Measurements from ENCODE around the gene GRB10.

The GRB10 gene

DNA sequence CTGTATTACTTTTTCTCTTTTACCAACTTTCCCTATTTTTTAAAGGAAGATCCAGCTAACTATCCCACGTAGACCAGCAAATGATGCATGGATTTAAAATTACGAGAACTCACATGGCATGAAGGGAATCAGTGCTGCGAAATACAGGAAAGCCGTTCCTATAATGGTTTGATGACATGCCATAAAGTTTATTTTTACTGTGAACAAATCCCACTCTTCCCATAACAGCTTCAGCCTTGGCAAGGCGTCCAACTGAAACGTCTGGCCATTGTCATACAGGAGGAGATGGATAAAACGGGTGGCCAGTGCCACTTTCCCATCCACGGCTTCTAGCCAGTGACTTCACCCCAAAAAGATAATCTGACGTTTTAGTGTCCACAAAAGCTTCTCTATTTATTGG lies 111.3 kb downstream of the GRB10 start:
- no peak for TF ChIP-seq POLR2AphosphoS5 (IDR thresholded peaks at IDR 0.05; ENCODE audit: low read depth, low read length)
- no peak for TF ChIP-seq POLR2A (IDR thresholded peaks at IDR 0.05; ENCODE audit: low read depth, low read length)
- no peak for TF ChIP-seq TAF1 (IDR thresholded peaks at IDR 0.05; ENCODE audit: borderline replicate concordance, low read depth, low read length)
- FAIRE-seq: no peak
- no peak for DNase-seq (ENCODE audit: insufficient read length)

DNA sequence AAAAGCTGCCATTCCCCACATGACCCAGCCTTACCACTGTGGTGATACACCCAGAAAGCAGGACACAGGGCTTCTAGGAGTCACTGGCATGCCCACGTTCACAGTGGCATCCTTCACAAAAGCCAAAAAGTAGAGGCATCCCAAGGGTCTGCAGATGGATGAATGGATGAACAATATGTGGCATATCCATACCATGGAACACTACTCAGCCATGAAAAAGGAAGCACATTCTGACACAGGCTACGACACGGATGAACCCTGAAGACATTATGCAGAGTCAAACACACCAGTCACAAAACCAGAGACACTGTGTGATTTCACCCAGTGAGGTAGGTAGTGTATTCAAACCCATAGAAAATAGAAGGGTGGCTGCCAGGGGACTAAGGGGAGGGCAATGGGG lies 112.8 kb downstream of the GRB10 start:
- FAIRE-seq: no peak
- TF ChIP-seq TAF1 (IDR thresholded peaks at IDR 0.05; ENCODE audit: borderline replicate concordance, low read depth, low read length) (no peak), POLR2AphosphoS5 (IDR thresholded peaks at IDR 0.05; ENCODE audit: low read depth, low read length) (no peak), POLR2A (IDR thresholded peaks at IDR 0.05; ENCODE audit: low read depth, low read length) (no peak)

DNA sequence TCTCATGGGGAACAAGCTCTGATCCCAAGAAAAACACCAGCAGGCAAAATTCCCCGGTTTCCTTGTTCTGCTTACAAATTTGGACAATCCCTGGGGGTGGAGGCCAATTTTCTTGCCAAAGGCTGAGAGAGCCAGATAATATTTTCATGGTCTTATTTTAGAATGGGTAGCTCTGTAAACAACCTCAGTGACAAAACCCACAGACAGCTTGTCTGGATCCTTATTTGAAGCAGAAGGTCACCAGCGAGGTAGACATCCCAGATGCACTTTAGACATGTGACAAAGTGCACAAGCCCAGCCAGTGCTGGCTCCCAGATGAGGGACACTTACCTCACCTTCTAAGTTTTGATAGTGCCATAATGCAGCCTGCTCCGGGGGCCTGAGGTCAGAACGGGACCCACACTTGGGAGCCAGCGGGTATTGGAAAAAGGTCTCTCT lies 114.9 kb downstream of the GRB10 start:
- FAIRE-seq: no peak
- no peak for TF ChIP-seq POLR2A (IDR thresholded peaks at IDR 0.05; ENCODE audit: low read depth, low read length)
- no peak for TF ChIP-seq TAF1 (IDR thresholded peaks at IDR 0.05; ENCODE audit: borderline replicate concordance, low read depth, low read length)
- no peak for TF ChIP-seq POLR2AphosphoS5 (IDR thresholded peaks at IDR 0.05; ENCODE audit: low read depth, low read length)
- DNase-seq (ENCODE audit: insufficient read length): no peak

More for the DNA sequence above, 112.8 kb downstream of the GRB10 start:
- no peak for DNase-seq (ENCODE audit: insufficient read length)

DNA sequence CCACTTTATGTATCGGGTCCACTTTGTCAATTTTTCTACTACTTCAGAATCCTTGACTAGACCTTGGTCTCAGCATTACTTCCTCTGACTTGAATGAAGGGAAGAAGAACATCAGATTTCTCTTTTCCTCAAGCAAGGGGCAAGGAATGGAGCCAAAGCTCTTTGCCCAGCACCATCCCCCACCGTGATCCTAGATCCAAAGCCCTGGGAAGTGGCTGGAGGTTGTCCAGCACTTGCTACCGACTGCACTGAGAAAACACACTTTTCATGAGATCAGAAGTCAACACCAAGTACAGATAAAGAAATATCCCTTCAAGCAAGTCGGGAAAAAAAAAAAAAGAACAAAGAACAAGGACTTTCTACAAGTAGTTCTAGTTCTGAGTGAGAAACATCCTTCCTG lies 115.4 kb downstream of the GRB10 start:
- TF ChIP-seq POLR2AphosphoS5 (IDR thresholded peaks at IDR 0.05; ENCODE audit: low read depth, low read length): no peak
- no peak for TF ChIP-seq TAF1 (IDR thresholded peaks at IDR 0.05; ENCODE audit: borderline replicate concordance, low read depth, low read length)
- no peak for TF ChIP-seq POLR2A (IDR thresholded peaks at IDR 0.05; ENCODE audit: low read depth, low read length)
- DNase-seq (ENCODE audit: insufficient read length) (no peak), FAIRE-seq (no peak)

DNA sequence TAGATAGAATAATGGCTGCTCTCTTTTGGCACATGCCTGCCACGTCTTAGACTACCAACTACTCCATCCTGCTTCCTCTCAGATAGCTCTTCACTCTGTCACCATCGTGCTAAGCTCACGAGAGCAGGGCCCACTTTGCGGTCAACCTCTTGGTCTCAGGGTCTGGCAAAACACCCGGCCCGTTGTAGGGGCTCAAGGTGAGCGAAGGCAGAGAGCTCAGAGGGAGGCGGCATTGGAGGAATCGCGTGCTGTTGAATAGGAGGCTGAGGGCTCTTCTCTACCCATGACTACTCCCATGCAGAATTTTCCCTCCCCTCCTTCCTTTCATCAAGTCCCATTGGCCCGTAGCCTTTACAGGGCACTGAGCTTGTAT lies 116.6 kb downstream of the GRB10 start:
- FAIRE-seq: no peak
- TF ChIP-seq POLR2AphosphoS5 (IDR thresholded peaks at IDR 0.05; ENCODE audit: low read depth, low read length) (no peak), TAF1 (IDR thresholded peaks at IDR 0.05; ENCODE audit: borderline replicate concordance, low read depth, low read length) (no peak), POLR2A (IDR thresholded peaks at IDR 0.05; ENCODE audit: low read depth, low read length) (no peak)
- DNase-seq (ENCODE audit: insufficient read length): no peak

DNA sequence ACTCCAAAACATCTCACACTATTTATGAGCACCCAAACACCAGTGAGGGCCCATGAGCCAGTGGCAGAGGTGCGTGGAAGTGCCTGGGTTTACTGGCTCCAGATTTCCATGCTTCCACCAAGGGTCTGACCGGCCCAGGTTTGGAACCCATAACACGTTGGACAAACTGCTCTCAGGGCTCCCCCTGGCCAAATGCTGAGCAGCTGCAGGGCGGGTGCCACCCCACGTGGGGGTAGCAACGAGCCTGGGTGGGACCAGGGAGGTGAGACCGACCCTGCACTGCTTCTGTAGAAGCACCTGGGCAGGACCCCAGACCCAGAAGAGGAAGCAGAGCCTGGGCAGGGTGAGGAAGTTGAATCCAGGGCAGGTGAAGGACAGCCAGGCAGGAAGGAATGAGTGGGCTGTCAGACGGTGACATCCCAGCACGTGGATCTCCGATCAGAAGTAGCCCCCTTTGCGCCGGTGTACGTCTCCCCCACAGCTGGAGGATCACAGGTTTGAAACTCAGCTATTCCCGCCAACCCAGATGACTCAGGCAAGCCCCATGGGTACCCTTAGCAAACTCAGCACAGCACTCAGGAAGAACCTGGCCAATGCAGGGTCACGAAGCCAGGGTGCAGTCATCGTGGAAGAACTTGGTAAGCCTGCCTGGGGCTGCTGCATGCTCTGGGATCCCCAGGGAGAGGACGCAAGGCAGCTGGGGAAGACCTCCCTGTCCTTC lies 117.1 kb downstream of the GRB10 start:
- no peak for FAIRE-seq
- no peak for DNase-seq (ENCODE audit: insufficient read length)
- TF ChIP-seq POLR2AphosphoS5 (IDR thresholded peaks at IDR 0.05; ENCODE audit: low read depth, low read length): no peak
- no peak for TF ChIP-seq TAF1 (IDR thresholded peaks at IDR 0.05; ENCODE audit: borderline replicate concordance, low read depth, low read length)
- no peak for TF ChIP-seq POLR2A (IDR thresholded peaks at IDR 0.05; ENCODE audit: low read depth, low read length)

DNA sequence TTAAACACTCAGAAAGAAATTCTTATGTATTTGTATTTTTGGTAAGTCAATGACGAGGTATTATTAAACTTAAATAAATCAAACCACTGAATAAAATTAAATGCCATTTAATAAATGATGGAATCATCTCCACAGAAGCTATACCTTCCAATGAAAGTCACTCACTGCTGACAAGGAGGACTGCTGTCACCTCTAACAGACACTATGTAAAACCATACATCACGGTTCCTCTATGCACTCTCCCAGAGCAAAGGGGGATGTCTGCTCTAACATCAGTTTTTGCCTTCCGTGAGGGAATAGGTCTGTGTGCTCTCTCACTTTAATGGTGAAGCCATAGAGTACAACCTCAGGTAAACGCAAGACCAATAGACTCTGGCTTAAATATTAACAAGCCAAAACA lies 117.8 kb downstream of the GRB10 start:
- FAIRE-seq (peak; percentile 42), DNase-seq (ENCODE audit: insufficient read length) (no peak)
- TF ChIP-seq POLR2AphosphoS5 (IDR thresholded peaks at IDR 0.05; ENCODE audit: low read depth, low read length) (no peak), POLR2A (IDR thresholded peaks at IDR 0.05; ENCODE audit: low read depth, low read length) (no peak), TAF1 (IDR thresholded peaks at IDR 0.05; ENCODE audit: borderline replicate concordance, low read depth, low read length) (no peak)

DNA sequence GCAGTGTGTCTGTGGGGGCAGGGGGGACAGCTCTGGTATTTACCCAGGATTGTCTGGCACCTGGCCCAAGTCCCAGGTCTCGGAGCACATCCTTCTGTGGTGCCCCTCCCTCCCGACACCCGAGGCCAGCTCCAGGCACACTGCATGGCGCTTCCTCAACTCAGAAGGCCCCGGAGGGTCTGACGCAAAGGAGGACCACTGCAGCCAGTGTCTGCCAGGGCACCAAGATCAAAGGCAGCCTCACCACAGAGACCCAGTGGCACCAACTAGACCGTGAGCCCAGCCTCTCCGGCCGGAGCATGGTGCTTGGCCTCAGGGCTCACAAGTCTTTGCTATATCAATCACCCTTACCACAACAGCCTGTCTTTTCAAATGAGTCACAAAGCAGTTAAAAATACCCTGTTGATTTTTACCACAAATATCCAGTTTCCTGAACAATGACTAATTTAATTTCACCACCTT lies 118.2 kb downstream of the GRB10 start:
- FAIRE-seq (peak; percentile 73), DNase-seq (ENCODE audit: insufficient read length) (peak; percentile 41)
- TF ChIP-seq POLR2AphosphoS5 (IDR thresholded peaks at IDR 0.05; ENCODE audit: low read depth, low read length): no peak
- no peak for TF ChIP-seq TAF1 (IDR thresholded peaks at IDR 0.05; ENCODE audit: borderline replicate concordance, low read depth, low read length)
- no peak for TF ChIP-seq POLR2A (IDR thresholded peaks at IDR 0.05; ENCODE audit: low read depth, low read length)

DNA sequence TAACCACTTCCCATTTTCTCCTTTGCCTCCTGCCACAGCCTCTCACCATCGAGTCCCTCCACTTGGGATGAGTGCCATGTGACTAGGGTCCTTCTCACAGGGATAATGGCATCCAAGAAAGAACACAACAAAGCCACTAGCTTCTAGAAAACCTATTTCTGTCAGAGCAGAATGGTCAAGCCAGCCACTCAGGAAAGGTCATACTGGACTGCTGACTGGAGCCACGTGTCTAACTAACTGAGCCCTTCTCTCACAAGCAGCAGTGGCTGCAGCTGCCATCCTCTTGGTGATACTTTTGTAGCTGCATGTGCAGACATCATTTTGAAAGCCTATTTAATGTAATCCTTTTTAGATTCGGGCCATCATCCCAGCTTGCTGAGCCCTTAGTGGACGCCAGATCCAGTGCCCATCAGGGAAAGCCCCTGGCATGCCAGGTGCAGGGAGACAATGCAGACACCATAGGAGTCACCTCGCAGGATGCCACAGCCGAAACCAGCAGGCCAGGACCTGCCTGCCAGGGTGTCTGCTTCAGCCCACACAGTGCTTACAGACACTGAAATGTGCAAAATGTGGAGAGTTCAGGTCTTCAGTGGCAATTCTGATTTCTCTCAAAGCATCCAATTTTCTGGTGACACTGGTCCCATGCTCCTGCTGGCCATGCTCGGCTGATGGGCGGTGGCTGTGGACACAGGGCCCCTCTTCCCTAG lies 119.1 kb downstream of the GRB10 start:
- TF ChIP-seq POLR2AphosphoS5 (IDR thresholded peaks at IDR 0.05; ENCODE audit: low read depth, low read length): no peak
- no peak for TF ChIP-seq TAF1 (IDR thresholded peaks at IDR 0.05; ENCODE audit: borderline replicate concordance, low read depth, low read length)
- no peak for TF ChIP-seq POLR2A (IDR thresholded peaks at IDR 0.05; ENCODE audit: low read depth, low read length)
- FAIRE-seq: no peak
- no peak for DNase-seq (ENCODE audit: insufficient read length)

DNA sequence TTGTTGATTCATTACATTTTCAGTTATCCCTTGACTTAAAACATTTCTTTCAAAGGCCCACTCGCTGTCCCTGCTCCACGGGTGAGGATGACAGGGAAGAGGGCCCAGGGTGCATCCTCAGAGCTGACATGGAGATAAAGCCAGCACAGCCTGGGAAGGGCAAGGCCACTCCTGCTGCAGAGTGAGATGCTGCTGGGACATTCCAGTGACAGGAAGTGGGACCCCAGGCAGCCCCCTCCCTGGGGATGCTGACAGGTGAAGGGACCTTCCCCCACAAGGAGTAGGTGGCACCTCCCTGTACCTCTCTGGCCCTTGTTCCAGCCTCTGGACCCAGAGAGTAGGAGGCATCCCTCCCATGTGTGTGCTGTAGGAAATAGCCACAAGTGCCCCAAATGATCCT lies 119.7 kb downstream of the GRB10 start:
- FAIRE-seq: no peak
- no peak for DNase-seq (ENCODE audit: insufficient read length)
- no peak for TF ChIP-seq TAF1 (IDR thresholded peaks at IDR 0.05; ENCODE audit: borderline replicate concordance, low read depth, low read length)
- TF ChIP-seq POLR2A (IDR thresholded peaks at IDR 0.05; ENCODE audit: low read depth, low read length): no peak
- TF ChIP-seq POLR2AphosphoS5 (IDR thresholded peaks at IDR 0.05; ENCODE audit: low read depth, low read length): no peak

DNA sequence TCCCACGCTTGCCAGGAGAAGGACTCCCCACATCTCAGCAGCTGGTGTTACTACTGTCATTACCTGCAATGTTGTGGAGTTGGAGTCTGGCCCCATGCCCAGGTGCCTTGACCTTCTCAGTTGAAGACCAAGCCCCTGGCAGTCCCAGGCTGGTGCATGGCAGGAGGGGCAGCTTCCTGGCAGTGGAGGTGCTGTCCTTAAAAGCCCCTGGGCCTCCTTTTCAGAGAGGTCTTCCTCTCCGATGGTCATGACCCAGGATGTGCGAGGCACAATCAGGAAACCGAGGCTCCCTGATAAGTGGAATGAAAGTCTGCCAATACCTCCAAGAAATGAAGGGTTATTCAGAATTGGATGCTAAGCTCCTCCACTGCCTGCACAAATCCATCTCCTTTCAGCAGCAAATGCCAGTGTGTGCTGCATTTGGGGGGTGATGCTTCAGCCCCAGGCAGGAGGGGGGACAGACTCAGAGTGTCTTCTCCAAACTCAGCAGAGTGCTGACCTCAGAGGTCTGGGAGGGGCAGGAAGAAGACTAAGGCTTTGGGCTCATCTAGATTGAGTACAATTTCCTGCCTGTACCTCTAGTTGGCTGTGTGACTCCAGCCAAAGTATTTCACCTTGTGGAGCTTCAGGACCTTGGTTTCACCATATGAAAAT lies 120.5 kb downstream of the GRB10 start:
- TF ChIP-seq POLR2AphosphoS5 (IDR thresholded peaks at IDR 0.05; ENCODE audit: low read depth, low read length) (no peak), POLR2A (IDR thresholded peaks at IDR 0.05; ENCODE audit: low read depth, low read length) (no peak), TAF1 (IDR thresholded peaks at IDR 0.05; ENCODE audit: borderline replicate concordance, low read depth, low read length) (no peak)
- no peak for DNase-seq (ENCODE audit: insufficient read length)
- no peak for FAIRE-seq

Measured in GM12892 (cell line).